Right ventricle myocardium superior (tissue), 1 donor: Measurements from ENCODE around the gene CPD. TPM values are rescaled to one million over a fixed set of nuclear protein-coding genes. Genes with fewer than 3 reads are reported as not detected.
A peak's percentile ranks its signal among the peaks of the same experiment; 100 is the strongest.
"Not testable (repeated sequence)": the region's sequence is repeated elsewhere in the genome, so short reads cannot be mapped to it uniquely, and the experiment has no call there.

Source experiments
- ATAC-seq: fragments of 200-7000 bp; cut with Tn5 transposase; one replicate; pipeline ENCODE4 v1.9.1; 2020; ENCODE audit warnings: mild to moderate bottlenecking; ENCODE audit not compliant: poor library complexity
- DNase-seq: peaks from one replicate; pipeline ENCODE4 v3.0.0-alpha.2; 2020
- intact Hi-C: fragments of 100-400 bp; cut with DNase I; formaldehyde crosslinking; loops from one replicate; pipeline ENCODE4 v1.11.2; 2022
- total RNA-seq: library from RNA; stranded (reverse); fragmentation: NEBNext Ultra II Directional; extraction: Animal tissue kit (Norgen Biotek cat#: 25700); gene quantifications from one replicate; pipeline ENCODE4 v1.2.1, GENCODE V29; 2021
- donor health status: DM: no; HTN: yes; CAD: no; lungs with severe emphysema.

CPD gene
- total RNA-seq, 1 donor from 2014 or later = 16.1 TPM

GRCh38 chr17:30410627-30411026 lies 31.9 kb downstream of the CPD start:
- DNase-seq, intact Hi-C loops, ATAC-seq: not testable (repeated sequence)

GRCh38 chr17:30412008-30412496 lies 33.3 kb downstream of the CPD start:
- ATAC-seq, DNase-seq, intact Hi-C loops: not testable (repeated sequence)

GRCh38 chr17:30413109-30413508 lies 34.4 kb downstream of the CPD start:
- ATAC-seq (no peak), DNase-seq (no peak)
- intact Hi-C loops = no loop called here

- no peak for ATAC-seq
Observed at GRCh38 chr17:30414486-30414885, 35.8 kb downstream of the CPD start.

GRCh38 chr17:30415491-30415890 lies 36.8 kb downstream of the CPD start:
- intact Hi-C loops = no loop called here
- DNase-seq (no peak), ATAC-seq (no peak)

More at GRCh38 chr17:30414486-30414885, 35.8 kb downstream of the CPD start:
- DNase-seq = no peak
- intact Hi-C loops = no loop called here

GRCh38 chr17:30418070-30418469 lies 39.3 kb downstream of the CPD start:
- intact Hi-C loops, DNase-seq, ATAC-seq: not testable (repeated sequence)

- DNase-seq = no peak
- intact Hi-C loops = no loop called here
- no peak for ATAC-seq
Observed at GRCh38 chr17:30421592-30421991, 42.9 kb downstream of the CPD start.

GRCh38 chr17:30422171-30422570 lies 43.4 kb downstream of the CPD start:
- no peak for ATAC-seq
- DNase-seq = no peak
- intact Hi-C loops = no loop called here

GRCh38 chr17:30424471-30424870 lies 45.7 kb downstream of the CPD start:
- intact Hi-C loops = no loop called here
- no peak for DNase-seq
- no peak for ATAC-seq

GRCh38 chr17:30426292-30426691 lies 47.6 kb downstream of the CPD start:
- intact Hi-C loops = no loop called here
- no peak for ATAC-seq
- DNase-seq = no peak

- DNase-seq = no peak
- intact Hi-C loops = no loop called here
- ATAC-seq = no peak
Observed at GRCh38 chr17:30427611-30428010, 48.9 kb downstream of the CPD start.

- ATAC-seq = no peak
- intact Hi-C loops = no loop called here
- DNase-seq = no peak
Observed at GRCh38 chr17:30429155-30429554, 50.4 kb downstream of the CPD start.

- ATAC-seq = no peak
- no peak for DNase-seq
- intact Hi-C loops = no loop called here
Observed at GRCh38 chr17:30433514-30433913, 54.8 kb downstream of the CPD start.

GRCh38 chr17:30436729-30437128 lies 58.0 kb downstream of the CPD start:
- ATAC-seq (no peak), DNase-seq (no peak)
- intact Hi-C loops = no loop called here

- ATAC-seq = no peak
- intact Hi-C loops = no loop called here
- DNase-seq = no peak
Observed at GRCh38 chr17:30443721-30444120, 65.0 kb downstream of the CPD start.

GRCh38 chr17:30446640-30447039 lies 67.9 kb downstream of the CPD start:
- DNase-seq, intact Hi-C loops, ATAC-seq: not testable (repeated sequence)

- no peak for DNase-seq
- ATAC-seq = peak; percentile 52
- intact Hi-C loops = no loop called here
Observed at GRCh38 chr17:30449480-30449879, 70.8 kb downstream of the CPD start.

- ATAC-seq (no peak), DNase-seq (no peak)
- intact Hi-C loops = no loop called here
Observed at GRCh38 chr17:30450125-30451027, 71.6 kb downstream of the CPD start.

GRCh38 chr17:30454635-30455034 lies 75.9 kb downstream of the CPD start:
- ATAC-seq (no peak), DNase-seq (no peak)
- intact Hi-C loops = no loop called here

GRCh38 chr17:30458371-30458770 lies 79.6 kb downstream of the CPD start:
- intact Hi-C loops = no loop called here
- no peak for ATAC-seq

More at GRCh38 chr17:30458371-30458770, 79.6 kb downstream of the CPD start:
- no peak for DNase-seq
